Keratinocyte (primary cell): Measurements from ENCODE around the gene MAPK7. TPM values are rescaled to one million over a fixed set of nuclear protein-coding genes. Genes with fewer than 3 reads are reported as not detected.

Experiments
- DNase-seq: peaks from one replicate; pipeline ENCODE4 v3.0.0-alpha.2; 2011; ENCODE audit warnings: low read depth, missing footprints, low spot score
- FAIRE-seq: peaks from 2 replicates; lab custom pipeline; 2011; peaks lifted over from hg19 to GRCh38; lab: Jason Lieb, UNC
- H2AFZ ChIP-seq: 2 replicates; pipeline ENCODE4 v1.6.0; 2012; ENCODE audit warnings: low read length, control low read depth, inconsistent platforms; ENCODE audit not compliant: control insufficient read depth
- H3K27ac ChIP-seq: 2 replicates; pipeline ENCODE4 v1.5.1; 2011; ENCODE audit warnings: low read length; ENCODE audit not compliant: control insufficient read depth, insufficient read depth
- H3K27me3 ChIP-seq: 3 replicates; pipeline ENCODE4 v1.6.0; 2011; ENCODE audit warnings: low read length; ENCODE audit not compliant: control insufficient read depth, insufficient read depth; ENCODE audit errors: extremely low read depth
- H3K36me3 ChIP-seq, 2 experiments: 2 replicates in 1 of 2; 3 replicates in 1 of 2; pipeline ENCODE4 v1.5.1; 2011; ENCODE audit warnings: low read length in 2 of 2, mild to moderate bottlenecking in 1 of 2; ENCODE audit not compliant: control insufficient read depth in 2 of 2, insufficient read depth in 2 of 2; ENCODE audit errors: extremely low read depth in 1 of 2
- H3K4me1 ChIP-seq: 3 replicates; pipeline ENCODE4 v1.5.1; 2011; ENCODE audit warnings: low read length; ENCODE audit not compliant: control insufficient read depth, insufficient read depth; ENCODE audit errors: extremely low read depth
- H3K4me2 ChIP-seq: 3 replicates; pipeline ENCODE4 v1.6.0; 2011; ENCODE audit warnings: low read depth, low read length; ENCODE audit not compliant: control insufficient read depth, insufficient read depth; ENCODE audit errors: extremely low read depth
- H3K4me3 ChIP-seq, 3 experiments: fragments of 200-600 bp in 1 of 3; sonication (generic) in 1 of 3; 2 replicates in 2 of 3; 3 replicates in 1 of 3; pipeline ENCODE4 v1.5.1; 2011 to 2016; ENCODE audit warnings: low read length in 3 of 3, mild to moderate bottlenecking in 3 of 3, control low read depth in 2 of 3, inconsistent platforms in 1 of 3, low read depth in 1 of 3, mixed read lengths in 1 of 3, mixed run types in 1 of 3, moderate library complexity in 1 of 3; ENCODE audit not compliant: control insufficient read depth in 2 of 3, insufficient read depth in 2 of 3; ENCODE audit errors: extremely low read depth in 1 of 3
- H3K79me2 ChIP-seq: 2 replicates; pipeline ENCODE4 v1.6.0; 2012; ENCODE audit warnings: low read length; ENCODE audit not compliant: control insufficient read depth, insufficient read depth
- H3K9ac ChIP-seq: 3 replicates; pipeline ENCODE4 v1.6.0; 2011; ENCODE audit warnings: low read length; ENCODE audit not compliant: control insufficient read depth, insufficient read depth; ENCODE audit errors: extremely low read depth
- H3K9me1 ChIP-seq: 3 replicates; pipeline ENCODE4 v1.6.0; 2011; ENCODE audit warnings: low read length; ENCODE audit not compliant: control insufficient read depth, insufficient read depth; ENCODE audit errors: extremely low read depth
- H3K9me3 ChIP-seq: 2 replicates; pipeline ENCODE4 v1.5.1; 2012; ENCODE audit warnings: low read depth, low read length; ENCODE audit not compliant: control insufficient read depth
- H4K20me1 ChIP-seq: 3 replicates; pipeline ENCODE4 v1.6.0; 2011; ENCODE audit warnings: low read length; ENCODE audit not compliant: control insufficient read depth, insufficient read depth; ENCODE audit errors: extremely low read depth
- CTCF ChIP-seq, 3 experiments: IDR thresholded peaks in 1 of 3; conservative IDR thresholded peaks in 1 of 3; optimal IDR thresholded peaks in 1 of 3; 2 replicates in 2 of 3; 3 replicates in 1 of 3; pipeline versions ENCODE3 to v1.5.1; 2011; ENCODE audit warnings: low read length in 3 of 3, mild to moderate bottlenecking in 3 of 3, moderate library complexity in 2 of 3, control low read depth in 1 of 3, inconsistent platforms in 1 of 3; ENCODE audit not compliant: insufficient read depth in 2 of 3; ENCODE audit errors: extremely low read depth in 1 of 3
- EZH2 ChIP-seq: IDR thresholded peaks from one replicate; pipeline ENCODE4 v1.6.1; 2012; ENCODE audit warnings: inconsistent platforms, mild to moderate bottlenecking, low read length, moderate library complexity
- dilution Hi-C: fragments of 300-500 bp; cut with MboI; formaldehyde crosslinking; loops from one replicate; pipeline ENCODE4 v1.7.0; 2020; ENCODE audit warnings: low sequenced_read_pairs; ENCODE audit not compliant: extremely low pct_ligation_motif_present
- polyA plus RNA-seq, 5 experiments: library from polyadenylated mRNA; depleted of rRNA in 3 of 5; stranded (reverse) in 3 of 5; stranded (forward) in 1 of 5; unstranded in 1 of 5; fragments of >200 nt; gene quantifications; 1 replicate in 1 of 5; 2 replicates in 3 of 5; 3 replicates in 1 of 5; pipeline versions ENCODE4 v1.2.1 to v1.2.3, GENCODE V29; 2011 to 2012; ENCODE audit warnings: missing spikeins in 2 of 5, low read depth in 1 of 5, low replicate concordance in 1 of 5

The MAPK7 gene
- polyA plus RNA-seq, 1 donor (not counting 4 experiments of a cell fraction or from before 2014, with no cell fraction given), result 4.3 TPM

- Histone ChIP-seq H3K9me1 (peaks cover 3% of the 10 kb centered on the region), H3K4me3 (no peak overlapping the region), H2AFZ (no peak overlapping the region), H3K79me2 (peaks cover 21% of the 10 kb centered on the region), H3K27me3 (no peaks in the 10 kb centered on the region), H3K9ac (no peak overlapping the region), H3K4me1 (peaks cover 27% of the 10 kb centered on the region), H4K20me1 (no peaks in the 10 kb centered on the region), H3K36me3 (peaks cover 27 to 33% of the 10 kb centered on the region in 2 experiments), H3K27ac (no peak overlapping the region), H3K9me3 (no peaks in the 10 kb centered on the region), H3K4me2 (no peak overlapping the region)
- DNase-seq (no peak), FAIRE-seq (no peak)
- no peak for TF ChIP-seq CTCF (optimal IDR thresholded peaks at IDR 0.05 in 1 of 3, IDR thresholded peaks at IDR 0.05 in 1 of 3, conservative IDR thresholded peaks at IDR 0.05 in 1 of 3; ENCODE audit: extremely low read depth in 1 of 3, insufficient read depth in 2 of 3, low read length in 3 of 3)
- no peak for TF ChIP-seq EZH2
- dilution Hi-C loops, result no loop called here
Observed at GRCh38 chr17:19382531-19383444, 4.5 kb downstream of the MAPK7 start.

- Histone ChIP-seq H3K4me2 (no peak overlapping the region), H3K79me2 (peaks cover 18% of the 10 kb centered on the region), H4K20me1 (no peaks in the 10 kb centered on the region), H3K27me3 (no peaks in the 10 kb centered on the region), H3K4me3 (no peak overlapping the region), H2AFZ (no peak overlapping the region), H3K9me3 (no peaks in the 10 kb centered on the region), H3K9ac (no peak overlapping the region), H3K36me3 (peaks cover 27 to 33% of the 10 kb centered on the region in 2 experiments), H3K27ac (no peak overlapping the region), H3K4me1 (peaks cover 27% of the 10 kb centered on the region), H3K9me1 (peaks cover 3% of the 10 kb centered on the region)
- dilution Hi-C loops, result no loop called here
- TF ChIP-seq CTCF (optimal IDR thresholded peaks at IDR 0.05 in 1 of 3, IDR thresholded peaks at IDR 0.05 in 1 of 3, conservative IDR thresholded peaks at IDR 0.05 in 1 of 3; ENCODE audit: extremely low read depth in 1 of 3, insufficient read depth in 2 of 3, low read length in 3 of 3) (no peak), EZH2 (no peak)
- DNase-seq (no peak), FAIRE-seq (no peak)
Observed at GRCh38 chr17:19383681-19384470, 5.6 kb downstream of the MAPK7 start.
